ENCODE data around the gene RYK. TPM values are rescaled to one million over a fixed set of nuclear protein-coding genes. Genes with fewer than 3 reads are reported as not detected.

Gene RYK
- total RNA-seq, 4 donors from 2014 or later: 69.3 to 100 (median 84.7) TPM

DNA sequence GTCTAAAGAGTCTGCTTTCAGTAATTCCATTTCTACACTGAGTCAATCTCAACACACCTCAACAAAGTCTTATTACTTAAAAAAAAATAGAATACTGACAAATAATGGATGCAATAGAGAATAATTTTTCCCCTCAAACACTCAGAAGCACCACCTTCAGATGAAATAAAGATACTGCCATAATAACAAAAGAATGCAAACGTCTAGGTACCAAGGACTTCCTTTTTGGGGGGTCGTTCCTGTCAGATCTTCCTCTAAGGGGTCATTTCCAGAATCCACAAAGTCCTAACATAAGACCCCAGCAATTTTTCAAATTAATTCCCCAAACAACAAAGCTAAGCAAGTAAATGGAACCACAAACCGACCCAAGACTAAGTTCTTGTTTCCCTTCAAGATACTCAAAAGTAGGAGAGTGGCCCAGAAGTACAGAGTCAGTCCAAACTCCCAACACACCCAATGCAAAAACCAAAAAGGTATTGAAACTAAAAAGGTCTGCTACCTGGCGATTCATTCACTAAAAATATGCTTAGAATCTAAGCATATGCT is 1.3 kb downstream of the RYK start:
- DNase-seq (ENCODE audit: low spot score): no peak
- TF ChIP-seq, protein P1, sequence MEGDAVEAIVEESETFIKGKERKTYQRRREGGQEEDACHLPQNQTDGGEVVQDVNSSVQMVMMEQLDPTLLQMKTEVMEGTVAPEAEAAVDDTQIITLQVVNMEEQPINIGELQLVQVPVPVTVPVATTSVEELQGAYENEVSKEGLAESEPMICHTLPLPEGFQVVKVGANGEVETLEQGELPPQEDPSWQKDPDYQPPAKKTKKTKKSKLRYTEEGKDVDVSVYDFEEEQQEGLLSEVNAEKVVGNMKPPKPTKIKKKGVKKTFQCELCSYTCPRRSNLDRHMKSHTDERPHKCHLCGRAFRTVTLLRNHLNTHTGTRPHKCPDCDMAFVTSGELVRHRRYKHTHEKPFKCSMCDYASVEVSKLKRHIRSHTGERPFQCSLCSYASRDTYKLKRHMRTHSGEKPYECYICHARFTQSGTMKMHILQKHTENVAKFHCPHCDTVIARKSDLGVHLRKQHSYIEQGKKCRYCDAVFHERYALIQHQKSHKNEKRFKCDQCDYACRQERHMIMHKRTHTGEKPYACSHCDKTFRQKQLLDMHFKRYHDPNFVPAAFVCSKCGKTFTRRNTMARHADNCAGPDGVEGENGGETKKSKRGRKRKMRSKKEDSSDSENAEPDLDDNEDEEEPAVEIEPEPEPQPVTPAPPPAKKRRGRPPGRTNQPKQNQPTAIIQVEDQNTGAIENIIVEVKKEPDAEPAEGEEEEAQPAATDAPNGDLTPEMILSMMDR (IDR thresholded peaks at IDR 0.05): no peak
- no peak for ATAC-seq (ENCODE audit: low FRiP score)

DNA sequence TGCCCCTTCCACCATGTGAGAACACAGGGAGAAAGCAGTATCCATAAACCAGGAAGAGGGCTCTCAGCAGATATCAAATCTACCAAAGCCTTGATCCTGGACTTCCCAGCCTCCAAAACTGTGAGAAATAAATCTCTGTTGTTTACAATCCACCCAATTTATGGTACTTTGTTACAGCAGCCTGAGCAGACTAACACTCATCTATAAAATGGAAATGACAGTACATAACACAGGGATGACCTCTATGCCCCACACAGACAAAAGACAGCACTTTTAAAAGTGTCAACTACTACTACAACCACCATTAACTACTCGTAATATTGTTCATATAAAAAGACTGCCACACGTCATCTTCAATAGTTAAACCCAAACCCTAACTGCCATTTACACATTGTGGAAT is 5.7 kb downstream of the RYK start:
- TF ChIP-seq, protein P1 (IDR thresholded peaks at IDR 0.05): no peak
- DNase-seq (ENCODE audit: low spot score) (no peak), ATAC-seq (ENCODE audit: low FRiP score) (no peak)

DNA sequence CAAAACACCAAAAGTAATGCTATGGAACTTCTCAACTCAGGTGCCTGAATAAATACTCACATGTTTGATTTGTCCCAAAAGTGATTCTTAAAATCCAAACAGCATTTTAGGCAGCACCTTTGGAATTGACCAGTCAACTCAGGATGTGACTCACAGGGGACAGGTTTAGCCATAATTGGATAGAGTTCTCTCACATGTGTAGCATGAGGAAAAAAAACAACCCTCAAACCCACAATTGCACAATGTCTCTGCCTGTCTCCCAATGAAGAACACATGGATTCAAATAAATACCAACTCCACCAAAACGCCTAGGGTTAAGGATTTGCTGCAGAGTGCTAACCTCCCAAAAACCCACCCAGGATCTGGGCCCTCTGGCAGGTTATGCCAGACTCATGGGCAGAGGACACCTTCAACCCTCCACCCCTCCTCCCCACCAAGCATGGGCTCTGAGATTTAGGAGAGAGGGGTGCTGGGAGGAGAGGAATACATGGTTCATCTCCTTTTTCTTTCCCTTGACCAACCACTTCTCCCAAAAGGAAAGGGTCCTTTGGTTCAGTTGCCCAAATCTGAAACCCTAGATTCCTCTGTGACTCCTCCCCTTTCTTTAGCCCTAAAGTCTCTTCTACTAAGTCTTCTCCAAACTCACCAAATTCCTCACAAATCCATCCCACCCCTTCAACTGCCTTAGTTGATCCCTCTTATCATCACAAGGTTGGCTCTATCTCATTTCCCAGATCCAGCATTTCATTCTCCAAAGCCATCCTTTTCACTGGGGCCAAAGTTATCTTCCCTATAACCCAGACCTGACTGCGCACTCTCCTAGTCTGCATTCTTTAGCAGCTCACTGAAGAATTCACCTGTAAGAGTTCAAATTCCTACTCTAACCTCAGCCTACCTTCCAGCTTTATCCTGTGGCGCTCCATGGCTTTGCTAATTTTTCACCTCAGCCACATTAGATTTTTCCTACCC is 7.7 kb downstream of the RYK start:
- no peak for DNase-seq (ENCODE audit: low spot score)
- TF ChIP-seq, protein P1 (IDR thresholded peaks at IDR 0.05): no peak
- ATAC-seq (ENCODE audit: low FRiP score): peak; percentile 27

DNA sequence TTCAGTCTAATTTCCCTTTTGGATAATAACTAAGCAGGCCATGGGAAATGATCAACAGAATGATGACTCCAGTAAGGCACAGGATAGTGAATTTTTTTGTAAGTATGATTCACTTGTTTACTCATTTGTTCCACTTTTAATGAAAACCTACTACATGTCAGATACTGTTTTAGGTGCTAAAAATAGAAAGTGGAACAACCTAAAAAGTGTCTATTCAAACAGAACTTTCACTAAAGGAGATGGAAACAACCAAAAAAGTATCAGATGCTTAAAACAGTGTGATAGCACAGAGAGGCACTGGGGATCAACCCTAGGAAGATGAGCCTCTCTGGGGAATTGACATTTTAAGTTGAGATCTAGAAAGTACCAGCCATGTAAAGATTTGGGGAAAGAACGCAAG is 11.1 kb downstream of the RYK start:
- TF ChIP-seq, protein P1 (IDR thresholded peaks at IDR 0.05): no peak
- ATAC-seq (ENCODE audit: low FRiP score) (no peak), DNase-seq (ENCODE audit: low spot score) (no peak)

DNA sequence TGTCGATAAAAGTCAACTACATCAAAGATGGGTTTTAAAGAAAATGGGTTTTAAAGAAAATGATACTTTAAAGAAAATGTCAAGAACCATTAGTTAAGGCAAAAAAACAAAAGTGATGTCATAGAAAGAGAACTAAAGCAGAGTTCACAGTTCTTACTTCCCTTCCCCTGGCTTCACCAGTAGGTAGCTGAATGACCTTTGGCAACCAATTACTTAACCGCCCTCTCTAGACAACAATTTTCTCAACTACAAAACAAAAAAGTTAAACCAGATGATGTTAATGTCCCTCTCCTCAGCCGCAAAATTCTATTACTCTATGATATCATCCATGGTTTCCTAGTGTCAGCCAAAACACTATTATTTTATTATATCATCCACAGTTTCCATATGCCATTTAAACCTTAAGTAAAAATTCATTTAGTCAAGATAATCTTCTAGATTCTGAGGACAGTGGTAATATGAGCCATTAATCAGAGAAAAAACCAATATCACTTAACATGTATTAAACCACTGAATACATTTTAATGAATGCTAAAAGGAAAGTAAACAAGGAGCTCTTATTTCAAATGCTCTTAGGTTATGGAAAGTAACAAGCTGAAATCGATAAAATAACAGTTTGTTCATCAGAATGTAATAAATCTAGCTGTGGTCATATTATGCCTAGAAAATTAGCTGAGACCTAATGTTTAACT is 13.1 kb downstream of the RYK start:
- no peak for ATAC-seq (ENCODE audit: low FRiP score)

DNA sequence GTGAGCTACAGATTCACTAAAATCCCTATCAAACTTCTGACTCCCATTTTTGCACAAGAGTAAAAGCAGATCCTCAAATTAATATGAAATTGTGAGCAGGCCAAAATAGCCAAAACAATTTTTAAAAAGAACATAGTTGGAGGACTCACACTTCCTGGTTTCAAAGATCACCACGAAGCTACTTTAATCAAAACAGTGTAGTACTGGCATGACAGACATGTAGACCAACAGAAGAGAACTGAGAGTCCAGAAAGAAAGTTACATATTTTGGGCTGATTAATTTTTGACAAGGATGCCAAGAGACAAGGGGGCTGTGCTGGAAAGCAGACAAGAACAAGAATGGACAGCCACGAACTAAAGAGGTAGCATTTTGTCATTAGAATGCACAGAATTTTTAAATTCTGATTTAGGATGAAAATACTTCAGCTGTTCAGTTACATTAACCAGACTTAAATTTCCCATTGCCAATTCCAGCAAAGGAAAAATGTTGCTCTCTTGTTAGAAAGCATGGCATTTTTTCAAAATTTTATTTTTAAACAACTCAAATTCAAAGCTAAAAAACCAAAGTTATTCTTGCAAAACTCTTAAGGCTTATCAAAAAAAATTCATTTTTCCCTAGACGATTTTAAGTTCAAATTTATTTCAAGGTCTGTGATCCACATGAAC is 14.0 kb downstream of the RYK start:
- DNase-seq (ENCODE audit: low spot score): no peak
- ATAC-seq (ENCODE audit: low FRiP score): peak; percentile 43
- TF ChIP-seq, protein P1 (IDR thresholded peaks at IDR 0.05): no peak

More for the DNA sequence above, 13.1 kb downstream of the RYK start:
- TF ChIP-seq, protein P1 (IDR thresholded peaks at IDR 0.05): no peak
- no peak for DNase-seq (ENCODE audit: low spot score)

Measured in omental fat pad (tissue), 4 donors.